Breast epithelium (tissue), 4 donors: ENCODE results near the gene ABR. TPM values are rescaled to one million over a fixed set of nuclear protein-coding genes. Genes with fewer than 3 reads are reported as not detected.

Experiments
- DNase-seq, 2 donors: peaks; one replicate each; pipeline ENCODE4 v3.0.0-alpha.2; 2019; ENCODE audit warnings: low spot score in 2 of 2
- H3K27ac ChIP-seq, 2 donors: fragments of 200-600 bp; sonication (generic) in 1 of 2; one replicate each; pipeline ENCODE4 v1.5.1; 2016 to 2019; ENCODE audit warnings: mild to moderate bottlenecking in 1 of 2
- H3K27me3 ChIP-seq, 2 donors: fragments of 200-600 bp; sonication (generic) in 1 of 2; one replicate each; pipeline versions ENCODE4 v1.5.1 to v1.6.0; 2017 to 2019; ENCODE audit warnings: control low read depth in 1 of 2, mild to moderate bottlenecking in 1 of 2
- H3K36me3 ChIP-seq: fragments of 200-600 bp; one replicate; pipeline ENCODE4 v1.5.1; 2019
- H3K4me1 ChIP-seq, 2 donors: fragments of 200-600 bp; sonication (generic); one replicate each; pipeline ENCODE4 v1.5.1; 2016 to 2019; ENCODE audit warnings: control low read depth in 1 of 2
- H3K4me3 ChIP-seq, 3 donors: fragments of 200-600 bp; sonication (generic); 1 replicate in 2 of 3; 2 replicates in 1 of 3; pipeline ENCODE4 v1.5.1; 2016 to 2019; ENCODE audit warnings: mild to moderate bottlenecking in 3 of 3, moderate library complexity in 2 of 3
- H3K9me3 ChIP-seq, 2 donors: fragments of 200-600 bp; sonication (generic) in 1 of 2; one replicate each; pipeline ENCODE4 v1.5.1; 2016 to 2019; ENCODE audit warnings: control low read depth in 1 of 2
- POLR2A ChIP-seq: fragments of 450-650 bp; IDR thresholded peaks from one replicate; pipeline ENCODE4 v1.6.1; 2016; ENCODE audit warnings: antibody characterized with exemption, mild to moderate bottlenecking, moderate library complexity
- POLR2AphosphoS5 ChIP-seq, 3 donors: sonication (generic); formaldehyde crosslinking; IDR thresholded peaks; one replicate each; pipeline ENCODE4 v1.6.1; 2017; ENCODE audit warnings: antibody characterized with exemption in 3 of 3
- intact Hi-C: fragments of 100-400 bp; cut with DNase I; formaldehyde crosslinking; loops from one replicate; pipeline ENCODE4 v1.15.1; 2023; ENCODE audit warnings: low total_unique reads
- total RNA-seq, 3 donors: library from RNA; depleted of rRNA; stranded (reverse); fragments of >200 nt; gene quantifications; one replicate each; pipeline ENCODE4 v1.1.0, GENCODE V29; 2016
- TF ChIP-seq, protein P1 (sequence below), 3 donors: fragments of 450-650 bp; IDR thresholded peaks; one replicate each; pipeline ENCODE4 v1.5.1; 2016 to 2017; ENCODE audit warnings: antibody characterized with exemption in 3 of 3, mild to moderate bottlenecking in 3 of 3, moderate library complexity in 3 of 3

ABR gene
- total RNA-seq, 3 donors from 2014 or later: 63.5 to 77.0 (median 75.0) TPM

DNA sequence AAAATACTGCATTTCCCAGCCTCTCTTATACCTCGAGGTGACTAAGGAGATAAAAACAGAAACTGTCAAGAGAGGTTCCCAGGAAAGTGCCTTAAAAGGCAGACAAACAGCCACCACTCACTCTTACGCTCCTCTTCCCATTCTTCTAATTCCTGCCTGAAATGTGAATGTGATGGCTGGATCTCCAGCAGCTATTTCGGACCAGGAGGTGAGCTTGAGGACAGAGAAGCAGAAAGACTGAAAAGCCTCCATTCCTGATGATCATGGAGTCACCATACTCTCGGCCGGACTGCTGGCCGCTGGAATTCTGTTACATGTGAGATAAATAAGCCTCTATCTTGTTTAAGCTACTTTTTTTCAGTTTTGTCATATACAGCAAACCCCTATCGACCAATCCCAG, 41.4 kb upstream of the ABR start:
- intact Hi-C loops: no loop called here
- TF ChIP-seq, protein P1, sequence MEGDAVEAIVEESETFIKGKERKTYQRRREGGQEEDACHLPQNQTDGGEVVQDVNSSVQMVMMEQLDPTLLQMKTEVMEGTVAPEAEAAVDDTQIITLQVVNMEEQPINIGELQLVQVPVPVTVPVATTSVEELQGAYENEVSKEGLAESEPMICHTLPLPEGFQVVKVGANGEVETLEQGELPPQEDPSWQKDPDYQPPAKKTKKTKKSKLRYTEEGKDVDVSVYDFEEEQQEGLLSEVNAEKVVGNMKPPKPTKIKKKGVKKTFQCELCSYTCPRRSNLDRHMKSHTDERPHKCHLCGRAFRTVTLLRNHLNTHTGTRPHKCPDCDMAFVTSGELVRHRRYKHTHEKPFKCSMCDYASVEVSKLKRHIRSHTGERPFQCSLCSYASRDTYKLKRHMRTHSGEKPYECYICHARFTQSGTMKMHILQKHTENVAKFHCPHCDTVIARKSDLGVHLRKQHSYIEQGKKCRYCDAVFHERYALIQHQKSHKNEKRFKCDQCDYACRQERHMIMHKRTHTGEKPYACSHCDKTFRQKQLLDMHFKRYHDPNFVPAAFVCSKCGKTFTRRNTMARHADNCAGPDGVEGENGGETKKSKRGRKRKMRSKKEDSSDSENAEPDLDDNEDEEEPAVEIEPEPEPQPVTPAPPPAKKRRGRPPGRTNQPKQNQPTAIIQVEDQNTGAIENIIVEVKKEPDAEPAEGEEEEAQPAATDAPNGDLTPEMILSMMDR (IDR thresholded peaks at IDR 0.05): no peak
- no peak for TF ChIP-seq POLR2AphosphoS5 (IDR thresholded peaks at IDR 0.05)
- no peak for TF ChIP-seq POLR2A
- no peak for DNase-seq

GRCh38 chr17:1220346-1220745, 40.6 kb upstream of the ABR start:
- Histone ChIP-seq H3K4me3 (no peak overlapping the region), H3K27me3 (no peaks in the 10 kb centered on the region), H3K4me1 (no peaks in the 10 kb centered on the region), H3K36me3 (no peaks in the 10 kb centered on the region), H3K27ac (no peak overlapping the region), H3K9me3 (no peaks in the 10 kb centered on the region)
- intact Hi-C loops: no loop called here
- TF ChIP-seq POLR2A (no peak), POLR2AphosphoS5 (IDR thresholded peaks at IDR 0.05) (no peak)
- TF ChIP-seq, protein P1 (IDR thresholded peaks at IDR 0.05): no peak
- no peak for DNase-seq

More for the DNA sequence above, 41.4 kb upstream of the ABR start:
- no peaks in the 10 kb centered on the region for H3K36me3 ChIP-seq
- no peaks in the 10 kb centered on the region for H3K4me1 ChIP-seq
- no peaks in the 10 kb centered on the region for H3K9me3 ChIP-seq
- H3K27ac ChIP-seq: no peak overlapping the region
- H3K4me3 ChIP-seq: no peak overlapping the region
- H3K27me3 ChIP-seq: peaks cover 0 to 1% of the 10 kb centered on the region in 2 donors

- no peak overlapping the region for H3K27ac ChIP-seq
- intact Hi-C loops: no loop called here
Observed at GRCh38 chr17:1217089-1217385, 37.3 kb upstream of the ABR start.

DNA sequence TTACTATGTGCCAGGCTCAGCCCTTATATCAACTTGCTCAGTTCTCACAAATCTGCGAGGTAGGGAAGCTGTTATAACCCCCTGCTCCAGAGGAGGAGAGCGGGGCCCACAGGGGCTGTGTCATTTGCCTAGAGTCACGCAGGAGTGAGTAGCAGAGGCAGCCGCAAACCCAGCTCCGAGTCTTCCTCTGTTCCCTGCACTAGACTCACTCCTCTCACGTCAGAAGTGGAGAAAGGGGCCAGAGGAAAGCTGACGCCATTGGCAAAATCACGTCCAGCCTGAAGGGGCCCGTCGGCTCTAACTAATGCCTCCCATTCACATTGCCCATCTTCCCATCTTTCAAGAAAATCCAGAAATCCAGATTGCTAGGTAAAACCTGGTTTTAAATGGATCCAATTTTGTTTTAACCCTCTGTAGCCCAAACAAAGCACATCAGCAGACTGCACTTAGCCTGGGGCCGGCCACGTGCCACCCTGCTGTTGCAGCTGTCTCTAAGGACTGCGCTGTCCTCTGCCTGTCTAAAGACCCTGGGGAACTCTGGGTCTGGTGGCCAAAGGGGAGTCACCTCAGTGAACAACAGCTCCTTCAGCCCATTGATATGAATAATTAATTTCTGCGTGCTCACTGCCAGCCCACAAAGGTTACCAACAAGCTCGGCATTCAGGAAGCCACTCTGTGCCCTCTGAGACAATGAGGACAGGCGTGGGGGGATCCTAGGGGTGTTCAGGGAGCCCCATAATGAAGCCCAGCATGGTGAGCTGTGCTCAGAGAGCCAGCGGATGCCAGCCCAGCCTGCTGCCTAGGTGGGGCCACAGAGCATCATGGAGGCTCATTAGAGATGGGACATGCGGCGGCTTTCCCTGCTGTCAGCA, 36.7 kb upstream of the ABR start:
- H3K4me1 ChIP-seq: no peaks in the 10 kb centered on the region
- H3K36me3 ChIP-seq: no peaks in the 10 kb centered on the region
- H3K9me3 ChIP-seq: no peaks in the 10 kb centered on the region
- H3K4me3 ChIP-seq: no peak overlapping the region
- TF ChIP-seq, protein P1 (IDR thresholded peaks at IDR 0.05): no peak
- no peak for TF ChIP-seq POLR2A
- no peak for TF ChIP-seq POLR2AphosphoS5 (IDR thresholded peaks at IDR 0.05)
- no peaks in the 10 kb centered on the region for H3K27me3 ChIP-seq
- DNase-seq: no peak
- no peak overlapping the region for H3K27ac ChIP-seq
- intact Hi-C loops: no loop called here

More at GRCh38 chr17:1217089-1217385, 37.3 kb upstream of the ABR start:
- no peaks in the 10 kb centered on the region for H3K4me1 ChIP-seq
- H3K27me3 ChIP-seq: no peaks in the 10 kb centered on the region
- TF ChIP-seq POLR2A: no peak
- TF ChIP-seq POLR2AphosphoS5 (IDR thresholded peaks at IDR 0.05): no peak
- TF ChIP-seq, protein P1 (IDR thresholded peaks at IDR 0.05): no peak
- H3K4me3 ChIP-seq: no peak overlapping the region
- DNase-seq: no peak
- H3K36me3 ChIP-seq: no peaks in the 10 kb centered on the region
- H3K9me3 ChIP-seq: no peaks in the 10 kb centered on the region

DNA sequence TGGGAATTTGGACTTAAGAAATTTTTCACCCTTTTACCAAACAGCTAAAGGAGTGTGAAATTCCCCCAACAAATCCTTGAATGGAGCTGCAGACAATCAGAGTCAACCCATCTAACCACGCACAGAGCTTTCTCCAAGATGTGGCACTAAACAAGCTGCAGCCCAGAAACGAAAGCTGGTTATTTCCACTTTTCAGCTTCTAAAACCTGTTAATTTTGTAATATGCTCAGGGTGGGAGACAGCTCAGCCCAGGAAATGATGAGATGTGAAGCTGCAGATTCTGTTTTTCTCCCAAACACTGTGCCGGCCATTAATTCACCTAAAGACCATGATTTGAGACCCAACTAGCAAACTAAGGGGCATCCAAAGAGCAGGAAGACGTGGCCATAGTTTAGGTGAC, 33.2 kb upstream of the ABR start:
- Histone ChIP-seq H3K4me1 (no peaks in the 10 kb centered on the region), H3K36me3 (no peaks in the 10 kb centered on the region), H3K9me3 (no peaks in the 10 kb centered on the region), H3K27ac (no peak overlapping the region), H3K4me3 (no peak overlapping the region), H3K27me3 (no peaks in the 10 kb centered on the region)
- no peak for DNase-seq
- TF ChIP-seq POLR2A (no peak), POLR2AphosphoS5 (IDR thresholded peaks at IDR 0.05) (no peak)
- TF ChIP-seq, protein P1 (IDR thresholded peaks at IDR 0.05): no peak
- intact Hi-C loops: no loop called here
